NCI-H510A (cell line): ENCODE measurements around the gene RBM23.
"Not testable (repeated sequence)": the region's sequence is repeated elsewhere in the genome, so short reads cannot be mapped to it uniquely, and the experiment has no call there.

Source experiments
- DNase-seq: peaks from one replicate; lab custom pipeline; 2025; lab: John Stamatoyannopoulos, UW

Gene RBM23

GRCh38 chr14:22864979-22865378 is 54.0 kb downstream of the RBM23 start:
- no peak for DNase-seq

DNA sequence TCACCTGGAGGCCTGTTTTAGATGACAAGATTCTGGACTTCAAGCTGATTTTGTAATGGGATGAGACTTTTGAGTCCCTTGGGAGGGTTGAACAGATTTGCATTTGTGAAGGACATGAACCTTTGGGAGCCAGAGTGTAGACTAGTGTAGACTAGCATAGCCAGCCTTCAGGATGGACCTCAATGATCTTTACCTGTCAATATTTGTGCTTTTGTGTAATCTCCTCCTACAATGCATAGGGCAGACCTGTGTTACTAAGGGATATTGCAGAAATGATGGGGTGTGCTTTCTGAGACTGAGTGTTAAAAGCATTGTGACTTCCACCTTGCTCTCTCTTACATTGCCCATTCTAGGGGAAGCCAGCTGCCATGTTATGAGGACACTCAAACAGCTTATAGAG is 57.3 kb downstream of the RBM23 start:
- DNase-seq = no peak

DNA sequence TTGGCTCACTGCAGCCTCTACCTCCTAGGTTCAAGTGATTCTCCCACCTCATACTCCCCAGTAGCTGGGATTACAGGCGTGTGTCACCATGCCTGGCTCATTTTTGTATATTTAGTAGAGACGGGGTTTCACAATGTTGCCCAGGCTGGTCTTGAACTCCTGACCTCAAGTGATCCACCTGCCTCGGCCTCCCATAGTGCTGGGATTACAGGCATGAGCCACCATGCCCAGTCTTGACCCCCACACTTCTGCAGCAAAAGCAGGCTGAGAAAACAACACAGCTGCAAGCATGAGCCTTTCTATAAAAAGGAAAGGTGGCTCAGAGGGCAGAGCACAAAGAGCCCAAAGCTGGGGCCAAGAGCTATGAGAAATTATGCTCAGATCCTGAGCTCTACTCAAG is 58.6 kb downstream of the RBM23 start:
- not testable (repeated sequence) for DNase-seq

GRCh38 chr14:22856428-22856827 is 62.5 kb downstream of the RBM23 start:
- no peak for DNase-seq

DNA sequence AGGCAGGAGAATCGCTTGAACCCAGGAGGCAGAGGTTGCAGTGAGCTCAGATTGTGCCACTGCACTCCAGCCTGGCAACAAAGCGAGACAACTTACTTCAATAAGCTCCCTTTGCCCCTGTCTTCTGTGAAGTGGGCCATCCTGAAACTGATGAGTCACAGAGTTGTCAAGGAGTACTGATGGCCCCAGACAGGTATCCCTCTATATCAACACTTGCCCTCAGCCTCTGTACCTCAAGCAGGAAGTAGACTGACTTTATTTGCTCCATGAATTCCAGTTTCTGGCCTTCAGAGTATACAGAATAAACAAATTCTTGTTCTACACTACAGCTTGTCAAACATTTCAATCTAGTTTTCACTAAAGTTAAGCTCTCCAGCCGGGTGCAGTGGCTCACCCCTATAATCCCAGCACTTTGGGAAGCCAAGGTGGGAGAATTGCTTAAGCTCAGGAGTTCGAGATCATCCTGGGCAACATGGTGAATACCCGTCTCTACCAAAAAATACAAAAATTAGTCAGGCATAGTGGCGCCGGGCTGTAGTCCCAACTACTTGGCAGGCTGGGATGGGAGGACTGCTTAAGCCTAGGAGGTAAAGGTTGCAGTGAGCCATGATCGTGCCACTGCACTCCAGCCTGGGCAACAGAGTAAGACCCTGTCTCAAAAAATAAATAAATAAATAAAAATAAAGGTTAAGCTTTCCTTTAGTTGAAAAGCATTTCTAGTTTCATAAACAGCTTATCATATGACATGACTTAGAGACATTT is 63.8 kb downstream of the RBM23 start:
- no peak for DNase-seq

DNA sequence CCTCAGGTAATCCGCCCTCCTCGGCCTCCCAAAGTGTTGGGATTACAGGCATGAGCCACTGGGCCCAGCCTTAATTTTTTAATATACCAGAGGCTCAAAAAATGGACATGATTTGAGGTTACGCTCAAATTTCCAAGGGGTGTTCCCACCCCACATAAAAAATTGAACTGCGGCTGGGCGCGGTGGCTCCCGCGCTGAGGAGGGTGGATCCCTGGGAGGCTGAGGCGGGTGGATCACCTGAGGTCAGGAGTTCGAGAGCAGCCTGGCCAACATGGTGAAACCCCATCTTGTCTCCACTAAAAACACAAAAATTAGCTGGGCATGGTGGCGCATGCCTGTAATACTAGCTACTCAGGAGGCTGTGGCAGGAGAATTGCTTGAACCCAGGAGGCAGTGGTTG is 64.7 kb downstream of the RBM23 start:
- DNase-seq = not testable (repeated sequence)

- DNase-seq = peak; percentile 14
Observed at GRCh38 chr14:22852940-22853767, 65.8 kb downstream of the RBM23 start.

DNA sequence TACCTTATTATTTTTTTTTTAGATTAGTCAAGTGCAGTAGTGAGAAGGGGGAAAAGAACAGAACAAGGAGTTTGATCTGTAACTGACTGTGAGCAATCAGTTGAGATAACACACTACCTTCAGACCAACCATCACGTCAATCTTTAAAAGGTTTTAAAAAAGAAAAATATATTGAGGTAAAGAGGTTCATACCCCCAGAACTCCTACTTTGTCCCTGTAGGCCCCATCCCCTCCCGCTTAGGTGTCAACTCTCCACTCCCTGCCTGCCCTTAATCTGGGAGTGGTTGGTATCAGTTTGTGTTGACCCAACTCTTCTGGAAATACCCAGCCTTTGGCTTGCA is 66.4 kb downstream of the RBM23 start:
- no peak for DNase-seq

- DNase-seq = not testable (repeated sequence)
Observed at GRCh38 chr14:22852178-22852577, 66.8 kb downstream of the RBM23 start.

- no peak for DNase-seq
Observed at GRCh38 chr14:22850944-22851764, 67.8 kb downstream of the RBM23 start.

DNA sequence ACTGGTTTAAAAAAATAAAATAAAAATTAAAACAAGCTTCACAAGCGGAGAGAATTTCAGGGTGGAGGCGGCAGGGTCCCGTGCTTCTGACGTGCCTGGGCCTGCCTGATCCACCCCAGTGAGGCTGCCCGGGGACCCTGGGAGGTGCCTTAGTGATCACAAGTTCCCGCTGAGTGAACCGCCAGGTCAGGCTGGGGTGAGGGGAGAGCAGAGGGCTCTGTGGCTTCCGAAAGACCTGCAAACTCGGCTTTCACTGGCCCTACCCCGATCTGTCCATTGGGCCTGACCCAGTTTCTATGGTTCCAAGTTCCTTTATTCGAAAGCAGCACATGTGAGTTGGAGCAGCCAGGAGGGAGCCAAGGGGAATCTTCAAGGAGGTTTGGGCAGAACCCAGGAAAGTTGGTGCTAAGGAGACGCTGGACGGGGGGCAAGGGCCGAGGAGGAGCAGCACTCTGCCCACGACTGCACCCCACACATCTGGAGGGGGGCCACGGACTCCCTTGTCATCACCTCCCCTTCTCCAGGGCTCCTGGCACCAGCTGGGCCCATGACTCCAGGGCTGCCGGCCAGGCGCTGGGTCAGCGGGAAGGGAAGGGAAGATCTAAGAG is 69.6 kb downstream of the RBM23 start:
- no peak for DNase-seq

DNA sequence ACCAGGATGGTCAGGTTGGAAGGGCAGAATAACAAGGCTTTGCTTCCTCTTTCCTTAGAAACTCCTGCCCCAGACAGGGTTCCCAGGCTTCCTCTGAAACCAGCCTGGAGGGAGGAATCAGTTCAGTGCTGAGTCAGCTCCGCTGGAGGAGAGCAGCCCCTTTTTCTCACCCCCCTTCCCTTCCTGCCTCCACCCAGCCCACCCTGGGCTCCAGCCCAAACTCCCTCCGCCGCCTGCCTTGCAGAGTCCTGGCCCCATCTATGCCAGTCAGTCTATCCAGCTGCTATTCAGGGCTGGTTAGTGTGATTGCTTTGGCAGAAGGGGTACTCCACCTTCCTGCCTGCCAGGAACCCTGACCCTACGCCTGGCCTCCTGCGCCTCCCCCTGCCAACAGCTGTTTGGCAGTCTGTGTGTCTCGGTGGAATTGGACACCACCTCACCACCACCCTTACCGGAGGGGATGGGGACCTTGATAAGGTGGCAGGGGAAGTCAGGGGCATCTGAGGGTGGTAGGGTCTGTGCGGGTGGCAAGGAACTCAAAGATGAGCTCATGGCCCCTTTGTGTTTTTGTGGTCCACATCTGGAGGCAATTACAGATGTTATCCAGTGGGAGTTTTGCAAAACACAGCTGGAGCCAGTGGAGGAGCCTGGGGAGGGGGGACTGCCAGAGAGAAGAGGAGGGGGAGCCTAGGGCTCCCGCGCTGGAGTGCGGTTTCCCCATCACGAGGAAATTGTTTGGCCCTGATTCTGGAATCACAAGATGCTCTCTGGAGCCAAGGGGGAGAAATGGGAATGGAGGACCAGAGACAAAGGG is 70.4 kb downstream of the RBM23 start:
- no peak for DNase-seq

DNA sequence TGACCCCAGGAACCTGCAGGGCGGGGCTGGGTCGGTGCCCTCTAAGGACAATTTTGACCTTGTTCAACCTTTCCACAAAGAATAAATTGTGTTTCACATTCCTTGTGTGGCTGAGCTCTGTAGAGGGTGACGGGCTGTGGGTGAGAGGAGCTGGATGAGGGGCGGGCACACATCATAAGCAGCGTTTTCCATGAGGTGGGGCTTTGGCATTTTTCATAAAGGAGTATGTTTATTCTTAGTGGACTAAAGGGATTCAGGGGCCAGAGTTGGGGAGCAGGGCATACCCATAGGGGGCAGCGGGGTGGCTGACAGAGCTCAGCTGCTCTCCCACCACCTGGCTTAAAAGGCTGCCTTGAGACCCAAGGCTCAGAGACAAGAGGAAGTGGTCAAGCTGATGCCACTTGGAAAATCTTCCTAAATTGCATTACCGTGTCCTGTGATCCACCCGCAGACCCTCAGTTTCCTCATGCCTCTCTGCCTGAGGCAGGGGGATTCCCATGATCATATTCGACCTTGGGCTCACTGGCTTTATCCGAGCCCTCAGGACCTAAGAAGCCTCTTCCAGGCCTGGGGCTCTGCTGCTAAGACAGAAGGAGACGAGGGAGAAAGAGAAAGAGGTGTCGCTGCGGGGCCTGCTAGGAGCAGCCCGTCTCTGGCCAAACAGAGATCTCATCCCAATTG is 71.1 kb downstream of the RBM23 start:
- DNase-seq = no peak

DNA sequence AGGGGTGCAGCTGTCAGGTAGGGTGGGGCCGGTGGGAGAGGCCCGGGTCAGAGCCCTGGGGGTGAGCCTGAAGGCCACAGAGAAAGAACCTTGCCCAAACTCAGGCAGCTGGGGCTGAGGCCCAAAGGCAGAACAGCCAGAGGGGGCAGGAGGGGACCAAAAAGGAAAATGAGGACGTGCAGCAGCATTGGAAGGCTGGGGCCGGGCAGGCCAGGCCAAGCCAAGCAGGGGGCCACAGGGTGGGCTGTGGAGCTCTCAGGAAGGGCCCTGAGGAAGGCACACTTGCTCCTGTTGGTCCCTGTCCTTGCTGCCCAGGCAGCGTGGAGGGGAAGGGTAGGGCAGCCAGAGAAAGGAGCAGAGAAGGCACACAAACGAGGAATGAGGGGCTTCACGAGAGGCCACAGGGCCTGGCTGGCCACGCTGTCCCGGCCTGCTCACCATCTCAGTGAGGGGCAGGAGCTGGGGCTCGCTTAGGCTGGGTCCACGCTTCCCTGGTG is 72.1 kb downstream of the RBM23 start:
- no peak for DNase-seq

DNA sequence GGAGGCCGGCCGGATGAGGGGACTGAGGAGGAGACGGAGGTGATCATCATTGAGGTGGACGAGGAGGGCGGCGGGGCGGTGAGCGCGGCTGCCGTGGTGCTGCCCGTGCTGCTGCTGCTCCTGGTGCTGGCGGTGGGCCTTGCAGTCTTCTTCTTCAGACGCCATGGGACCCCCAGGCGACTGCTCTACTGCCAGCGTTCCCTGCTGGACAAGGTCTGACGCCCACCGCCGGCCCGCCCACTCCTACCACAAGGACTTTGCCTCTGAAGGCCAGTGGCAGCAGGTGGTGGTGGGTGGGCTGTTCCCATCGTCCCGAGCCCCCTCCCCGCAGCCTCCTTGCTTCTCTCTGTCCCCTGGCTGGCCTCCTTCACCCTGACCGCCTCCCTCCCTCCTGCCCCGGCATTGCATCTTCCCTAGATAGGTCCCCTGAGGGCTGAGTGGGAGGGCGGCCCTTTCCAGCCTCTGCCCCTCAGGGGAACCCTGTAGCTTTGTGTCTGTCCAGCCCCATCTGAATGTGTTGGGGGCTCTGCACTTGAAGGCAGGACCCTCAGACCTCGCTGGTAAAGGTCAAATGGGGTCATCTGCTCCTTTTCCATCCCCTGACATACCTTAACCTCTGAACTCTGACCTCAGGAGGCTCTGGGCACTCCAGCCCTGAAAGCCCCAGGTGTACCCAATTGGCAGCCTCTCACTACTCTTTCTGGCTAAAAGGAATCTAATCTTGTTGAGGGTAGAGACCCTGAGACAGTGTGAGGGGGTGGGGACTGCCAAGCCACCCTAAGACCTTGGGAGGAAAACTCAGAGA is 72.9 kb downstream of the RBM23 start:
- no peak for DNase-seq

DNA sequence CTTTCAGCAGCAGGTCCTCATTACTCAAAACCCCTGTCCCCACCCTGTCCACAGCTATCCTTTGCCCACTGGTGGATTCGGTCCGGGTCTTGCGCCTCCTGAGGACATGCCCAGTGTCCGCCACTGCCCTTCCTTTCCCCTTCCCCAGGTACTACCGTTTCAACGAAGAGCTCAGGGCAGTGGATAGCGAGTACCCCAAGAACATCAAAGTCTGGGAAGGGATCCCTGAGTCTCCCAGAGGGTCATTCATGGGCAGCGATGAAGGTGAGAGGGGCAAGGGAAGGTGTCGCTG is 73.9 kb downstream of the RBM23 start:
- DNase-seq = no peak

DNA sequence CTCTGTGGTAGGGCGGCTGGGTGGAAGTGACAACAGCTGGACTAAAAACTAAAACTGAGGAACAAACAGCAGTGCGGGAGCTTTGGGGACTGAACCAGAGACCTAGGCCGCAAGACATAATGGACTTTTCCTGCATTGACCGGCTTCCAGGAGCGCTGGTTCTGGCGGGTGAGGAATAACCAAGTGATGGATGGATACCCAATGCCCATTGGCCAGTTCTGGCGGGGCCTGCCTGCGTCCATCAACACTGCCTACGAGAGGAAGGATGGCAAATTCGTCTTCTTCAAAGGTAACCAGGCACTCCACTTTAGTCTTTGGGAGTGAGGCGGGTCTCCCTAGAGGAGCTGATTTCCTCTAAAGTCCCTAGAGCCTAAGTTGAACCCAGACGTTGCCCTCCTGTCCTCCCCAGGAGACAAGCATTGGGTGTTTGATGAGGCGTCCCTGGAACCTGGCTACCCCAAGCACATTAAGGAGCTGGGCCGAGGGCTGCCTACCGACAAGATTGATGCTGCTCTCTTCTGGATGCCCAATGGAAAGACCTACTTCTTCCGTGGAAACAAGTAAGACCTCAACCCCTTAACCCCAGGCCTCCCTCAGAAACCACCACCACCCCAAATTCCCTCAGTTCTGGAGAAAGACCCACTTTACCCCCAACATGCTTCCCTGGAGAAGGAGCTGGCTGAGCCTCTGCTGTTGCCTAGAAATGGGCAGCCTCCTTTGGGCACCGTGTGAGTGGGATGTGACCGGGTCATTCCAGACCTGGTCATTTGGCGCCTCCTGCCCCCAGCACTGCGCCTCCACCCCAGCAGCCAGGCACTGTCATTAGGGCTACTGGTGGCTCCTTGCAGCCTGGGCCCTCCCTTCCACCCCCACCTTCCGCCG is 74.5 kb downstream of the RBM23 start:
- no peak for DNase-seq
